GM23338 (cell line): ENCODE measurements around the gene NUDT15. TPM values are rescaled to one million over a fixed set of nuclear protein-coding genes. Genes with fewer than 3 reads are reported as not detected.

Experiments
- ATAC-seq: fragments of 200-7000 bp; cut with Tn5 transposase; 3 replicates; pipeline ENCODE4 v1.9.1; 2020
- DNase-seq: peaks from one replicate; pipeline ENCODE4 v3.0.0-alpha.2; 2015; ENCODE audit warnings: low spot score
- H2AFZ ChIP-seq: fragments of 200-600 bp; sonication (generic); 2 replicates; pipeline ENCODE4 v1.8.0; 2016; ENCODE audit warnings: antibody characterized with exemption, mild to moderate bottlenecking, moderate library complexity
- H3F3A ChIP-seq: fragments of 200-600 bp; sonication (generic); replicated peaks from 2 replicates; pipeline ENCODE4 v1.8.0; 2017; ENCODE audit warnings: antibody characterized with exemption, mixed run types, low read depth
- H3K27ac ChIP-seq: fragments of 200-600 bp; sonication (generic); 2 replicates; pipeline ENCODE4 v1.6.1; 2016; ENCODE audit warnings: low read depth
- H3K27me3 ChIP-seq: fragments of 200-600 bp; sonication (generic); 2 replicates; pipeline ENCODE4 v1.8.0; 2016; ENCODE audit warnings: mild to moderate bottlenecking, mixed run types, moderate library complexity; ENCODE audit not compliant: insufficient read depth
- H3K36me3 ChIP-seq: fragments of 200-600 bp; sonication (generic); 2 replicates; pipeline ENCODE4 v1.8.0; 2016; ENCODE audit warnings: mild to moderate bottlenecking; ENCODE audit not compliant: insufficient read depth
- H3K4me1 ChIP-seq: fragments of 200-600 bp; sonication (generic); 2 replicates; pipeline ENCODE4 v1.8.0; 2016; ENCODE audit warnings: mild to moderate bottlenecking, moderate library complexity; ENCODE audit not compliant: insufficient read depth
- H3K4me2 ChIP-seq: fragments of 200-600 bp; sonication (generic); 2 replicates; pipeline ENCODE4 v1.7.1; 2017; ENCODE audit warnings: mixed run types
- H3K4me3 ChIP-seq: fragments of 200-600 bp; sonication (generic); 2 replicates; pipeline ENCODE4 v1.6.1; 2016; ENCODE audit warnings: mixed run types
- H3K79me2 ChIP-seq: fragments of 200-600 bp; sonication (generic); replicated peaks from 2 replicates; pipeline ENCODE4 v1.8.0; 2017; ENCODE audit warnings: mild to moderate bottlenecking; ENCODE audit not compliant: insufficient read depth
- H3K9me2 ChIP-seq: fragments of 200-600 bp; sonication (generic); 2 replicates; pipeline ENCODE4 v1.8.0; 2017; ENCODE audit not compliant: insufficient read depth
- H4K20me1 ChIP-seq: fragments of 200-600 bp; sonication (generic); replicated peaks from 2 replicates; pipeline ENCODE4 v1.8.0; 2017; ENCODE audit warnings: mild to moderate bottlenecking; ENCODE audit not compliant: insufficient read depth
- H3K27ac Mint-ChIP-seq: 2 replicates; pipeline ENCODE4 v1.8.0; 2020; ENCODE audit warnings: inconsistent platforms, mild to moderate bottlenecking, moderate library complexity, mixed read lengths
- H3K27me3 Mint-ChIP-seq: 3 replicates; pipeline ENCODE4 v1.8.0; 2022; ENCODE audit warnings: low read depth, mild to moderate bottlenecking, moderate library complexity, mixed read lengths, inconsistent platforms; ENCODE audit not compliant: insufficient read depth, poor library complexity
- H3K36me3 Mint-ChIP-seq: 3 replicates; pipeline ENCODE4 v1.8.0; 2021; ENCODE audit warnings: low read depth, mild to moderate bottlenecking, inconsistent platforms, moderate library complexity, mixed read lengths
- H3K4me1 Mint-ChIP-seq: 3 replicates; pipeline ENCODE4 v1.8.0; 2020; ENCODE audit warnings: mild to moderate bottlenecking, inconsistent platforms, mixed read lengths
- H3K4me3 Mint-ChIP-seq: 3 replicates; pipeline ENCODE4 v1.8.0; 2021; ENCODE audit warnings: moderate library complexity, mild to moderate bottlenecking, inconsistent platforms, mixed read lengths
- H3K9me3 Mint-ChIP-seq: 3 replicates; pipeline ENCODE4 v1.8.0; 2020; ENCODE audit warnings: moderate library complexity, mild to moderate bottlenecking, inconsistent platforms, mixed read lengths
- EZH2 ChIP-seq: fragments of 200-600 bp; sonication (generic); IDR thresholded peaks from one replicate; pipeline ENCODE4 v1.8.0; 2017; ENCODE audit warnings: antibody characterized with exemption, mild to moderate bottlenecking, low read depth; ENCODE audit not compliant: unreplicated experiment
- EZH2phosphoT487 ChIP-seq: fragments of 200-600 bp; sonication (generic); IDR thresholded peaks from one replicate; pipeline ENCODE4 v1.8.1; 2018; ENCODE audit warnings: antibody characterized with exemption; ENCODE audit not compliant: unreplicated experiment
- POLR2AphosphoS5 ChIP-seq: IDR thresholded peaks from 2 replicates; pipeline ENCODE4 v1.6.1; 2016; ENCODE audit warnings: antibody characterized with exemption, low read depth
- polyA plus RNA-seq: library from polyadenylated mRNA; unstranded; fragments of >200 nt; fragmentation: Nextera tagmentation; extraction: Ambion mirVana; gene quantifications from 2 replicates; pipeline ENCODE4 v1.2.1, GENCODE V29; 2016
- total RNA-seq: library from RNA; depleted of rRNA; stranded (reverse); fragments of >200 nt; shearing (Covaris generic); gene quantifications from 2 replicates; pipeline ENCODE4 v1.2.3, GENCODE V29; 2014
- TF ChIP-seq, protein P1 (sequence below): fragments of 250-450 bp; sonication (Bioruptor Pico); IDR thresholded peaks from 2 replicates; pipeline ENCODE4 v1.5.0; 2020; ENCODE audit warnings: mild to moderate bottlenecking, moderate library complexity
- TF ChIP-seq, protein P2 (sequence below), 2 experiments: fragments of 200-600 bp in 1 of 2; sonication (generic) in 1 of 2; conservative IDR thresholded peaks; 2 replicates each; pipeline versions ENCODE4 v1.5.1 to v1.6.1; 2016 to 2017; ENCODE audit warnings: antibody characterized with exemption in 2 of 2, low read depth in 2 of 2, mild to moderate bottlenecking in 2 of 2, moderate library complexity in 1 of 2
- TF ChIP-seq, protein P3 (sequence below): IDR thresholded peaks from one replicate; pipeline ENCODE4 v1.6.1; 2018; ENCODE audit warnings: antibody characterized with exemption; ENCODE audit not compliant: unreplicated experiment
- TF ChIP-seq, protein P4 (sequence below): IDR thresholded peaks from 2 replicates; pipeline ENCODE4 v1.6.1; 2016; ENCODE audit warnings: antibody characterized with exemption

Gene NUDT15
- total and polyA plus RNA-seq, 2 experiments from 2014 or later, result 59.3 TPM

DNA sequence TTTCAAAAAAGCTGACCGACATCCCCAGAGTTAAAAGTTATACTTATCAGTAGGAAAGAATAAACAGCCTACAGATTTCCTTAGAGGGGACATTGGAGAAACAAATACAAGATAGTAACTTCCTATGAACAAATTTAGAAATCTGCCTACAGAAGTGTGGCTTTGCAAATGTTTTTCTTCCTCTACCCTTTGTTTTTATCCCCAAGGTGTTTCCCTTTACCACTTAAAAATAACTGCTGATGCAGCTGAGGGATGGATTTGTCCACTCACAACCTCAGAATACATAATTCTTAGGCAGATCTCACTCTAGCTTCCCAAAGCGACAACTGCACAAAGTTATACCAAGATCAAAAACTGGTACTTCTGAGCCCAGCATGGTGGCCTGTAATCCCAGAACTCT lies 36.5 kb downstream of the NUDT15 start:
- Histone ChIP-seq H4K20me1 (no peaks in the 10 kb centered on the region), H3K27ac (no peak overlapping the region), H3K36me3 (peaks cover 66% of the 10 kb centered on the region), H3K4me1 (no peaks in the 10 kb centered on the region), H3K79me2 (no peaks in the 10 kb centered on the region), H3K9me2 (0 out of 2 replicates have a peak, but pooled peaks cover 3% of the 10 kb centered on the region), H3K4me2 (no peak overlapping the region), H2AFZ (no peak overlapping the region), H3K27me3 (no peaks in the 10 kb centered on the region), H3K4me3 (no peak overlapping the region), H3F3A (no peaks in the 10 kb centered on the region)
- DNase-seq (no peak), ATAC-seq (no peak)
- Mint-ChIP-seq H3K9me3 (peaks cover 59% of the 10 kb centered on the region), H3K27me3 (peaks cover 1% of the 10 kb centered on the region), H3K4me1 (no peaks in the 10 kb centered on the region), H3K36me3 (peaks cover 99% of the 10 kb centered on the region), H3K4me3 (no peak overlapping the region), H3K27ac (no peak overlapping the region)
- TF ChIP-seq, protein P1, sequence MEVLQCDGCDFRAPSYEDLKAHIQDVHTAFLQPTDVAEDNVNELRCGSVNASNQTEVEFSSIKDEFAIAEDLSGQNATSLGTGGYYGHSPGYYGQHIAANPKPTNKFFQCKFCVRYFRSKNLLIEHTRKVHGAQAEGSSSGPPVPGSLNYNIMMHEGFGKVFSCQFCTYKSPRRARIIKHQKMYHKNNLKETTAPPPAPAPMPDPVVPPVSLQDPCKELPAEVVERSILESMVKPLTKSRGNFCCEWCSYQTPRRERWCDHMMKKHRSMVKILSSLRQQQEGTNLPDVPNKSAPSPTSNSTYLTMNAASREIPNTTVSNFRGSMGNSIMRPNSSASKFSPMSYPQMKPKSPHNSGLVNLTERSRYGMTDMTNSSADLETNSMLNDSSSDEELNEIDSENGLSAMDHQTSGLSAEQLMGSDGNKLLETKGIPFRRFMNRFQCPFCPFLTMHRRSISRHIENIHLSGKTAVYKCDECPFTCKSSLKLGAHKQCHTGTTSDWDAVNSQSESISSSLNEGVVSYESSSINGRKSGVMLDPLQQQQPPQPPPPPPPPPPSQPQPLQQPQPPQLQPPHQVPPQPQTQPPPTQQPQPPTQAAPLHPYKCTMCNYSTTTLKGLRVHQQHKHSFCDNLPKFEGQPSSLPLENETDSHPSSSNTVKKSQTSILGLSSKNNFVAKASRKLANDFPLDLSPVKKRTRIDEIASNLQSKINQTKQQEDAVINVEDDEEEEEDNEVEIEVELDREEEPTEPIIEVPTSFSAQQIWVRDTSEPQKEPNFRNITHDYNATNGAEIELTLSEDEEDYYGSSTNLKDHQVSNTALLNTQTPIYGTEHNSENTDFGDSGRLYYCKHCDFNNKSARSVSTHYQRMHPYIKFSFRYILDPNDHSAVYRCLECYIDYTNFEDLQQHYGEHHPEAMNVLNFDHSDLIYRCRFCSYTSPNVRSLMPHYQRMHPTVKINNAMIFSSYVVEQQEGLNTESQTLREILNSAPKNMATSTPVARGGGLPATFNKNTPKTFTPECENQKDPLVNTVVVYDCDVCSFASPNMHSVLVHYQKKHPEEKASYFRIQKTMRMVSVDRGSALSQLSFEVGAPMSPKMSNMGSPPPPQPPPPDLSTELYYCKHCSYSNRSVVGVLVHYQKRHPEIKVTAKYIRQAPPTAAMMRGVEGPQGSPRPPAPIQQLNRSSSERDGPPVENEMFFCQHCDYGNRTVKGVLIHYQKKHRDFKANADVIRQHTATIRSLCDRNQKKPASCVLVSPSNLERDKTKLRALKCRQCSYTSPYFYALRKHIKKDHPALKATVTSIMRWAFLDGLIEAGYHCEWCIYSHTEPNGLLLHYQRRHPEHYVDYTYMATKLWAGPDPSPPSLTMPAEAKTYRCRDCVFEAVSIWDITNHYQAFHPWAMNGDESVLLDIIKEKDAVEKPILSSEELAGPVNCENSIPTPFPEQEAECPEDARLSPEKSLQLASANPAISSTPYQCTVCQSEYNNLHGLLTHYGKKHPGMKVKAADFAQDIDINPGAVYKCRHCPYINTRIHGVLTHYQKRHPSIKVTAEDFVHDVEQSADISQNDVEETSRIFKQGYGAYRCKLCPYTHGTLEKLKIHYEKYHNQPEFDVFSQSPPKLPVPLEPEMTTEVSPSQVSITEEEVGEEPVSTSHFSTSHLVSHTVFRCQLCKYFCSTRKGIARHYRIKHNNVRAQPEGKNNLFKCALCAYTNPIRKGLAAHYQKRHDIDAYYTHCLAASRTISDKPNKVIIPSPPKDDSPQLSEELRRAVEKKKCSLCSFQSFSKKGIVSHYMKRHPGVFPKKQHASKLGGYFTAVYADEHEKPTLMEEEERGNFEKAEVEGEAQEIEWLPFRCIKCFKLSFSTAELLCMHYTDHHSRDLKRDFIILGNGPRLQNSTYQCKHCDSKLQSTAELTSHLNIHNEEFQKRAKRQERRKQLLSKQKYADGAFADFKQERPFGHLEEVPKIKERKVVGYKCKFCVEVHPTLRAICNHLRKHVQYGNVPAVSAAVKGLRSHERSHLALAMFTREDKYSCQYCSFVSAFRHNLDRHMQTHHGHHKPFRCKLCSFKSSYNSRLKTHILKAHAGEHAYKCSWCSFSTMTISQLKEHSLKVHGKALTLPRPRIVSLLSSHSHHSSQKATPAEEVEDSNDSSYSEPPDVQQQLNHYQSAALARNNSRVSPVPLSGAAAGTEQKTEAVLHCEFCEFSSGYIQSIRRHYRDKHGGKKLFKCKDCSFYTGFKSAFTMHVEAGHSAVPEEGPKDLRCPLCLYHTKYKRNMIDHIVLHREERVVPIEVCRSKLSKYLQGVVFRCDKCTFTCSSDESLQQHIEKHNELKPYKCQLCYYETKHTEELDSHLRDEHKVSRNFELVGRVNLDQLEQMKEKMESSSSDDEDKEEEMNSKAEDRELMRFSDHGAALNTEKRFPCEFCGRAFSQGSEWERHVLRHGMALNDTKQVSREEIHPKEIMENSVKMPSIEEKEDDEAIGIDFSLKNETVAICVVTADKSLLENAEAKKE, result no peak
- no peak for TF ChIP-seq POLR2AphosphoS5
- TF ChIP-seq EZH2phosphoT487, result no peak
- TF ChIP-seq, protein P2, sequence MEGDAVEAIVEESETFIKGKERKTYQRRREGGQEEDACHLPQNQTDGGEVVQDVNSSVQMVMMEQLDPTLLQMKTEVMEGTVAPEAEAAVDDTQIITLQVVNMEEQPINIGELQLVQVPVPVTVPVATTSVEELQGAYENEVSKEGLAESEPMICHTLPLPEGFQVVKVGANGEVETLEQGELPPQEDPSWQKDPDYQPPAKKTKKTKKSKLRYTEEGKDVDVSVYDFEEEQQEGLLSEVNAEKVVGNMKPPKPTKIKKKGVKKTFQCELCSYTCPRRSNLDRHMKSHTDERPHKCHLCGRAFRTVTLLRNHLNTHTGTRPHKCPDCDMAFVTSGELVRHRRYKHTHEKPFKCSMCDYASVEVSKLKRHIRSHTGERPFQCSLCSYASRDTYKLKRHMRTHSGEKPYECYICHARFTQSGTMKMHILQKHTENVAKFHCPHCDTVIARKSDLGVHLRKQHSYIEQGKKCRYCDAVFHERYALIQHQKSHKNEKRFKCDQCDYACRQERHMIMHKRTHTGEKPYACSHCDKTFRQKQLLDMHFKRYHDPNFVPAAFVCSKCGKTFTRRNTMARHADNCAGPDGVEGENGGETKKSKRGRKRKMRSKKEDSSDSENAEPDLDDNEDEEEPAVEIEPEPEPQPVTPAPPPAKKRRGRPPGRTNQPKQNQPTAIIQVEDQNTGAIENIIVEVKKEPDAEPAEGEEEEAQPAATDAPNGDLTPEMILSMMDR (conservative IDR thresholded peaks at IDR 0.05; ENCODE audit: low read depth in 2 of 2), result no peak
- TF ChIP-seq EZH2, result no peak
- TF ChIP-seq, protein P3, sequence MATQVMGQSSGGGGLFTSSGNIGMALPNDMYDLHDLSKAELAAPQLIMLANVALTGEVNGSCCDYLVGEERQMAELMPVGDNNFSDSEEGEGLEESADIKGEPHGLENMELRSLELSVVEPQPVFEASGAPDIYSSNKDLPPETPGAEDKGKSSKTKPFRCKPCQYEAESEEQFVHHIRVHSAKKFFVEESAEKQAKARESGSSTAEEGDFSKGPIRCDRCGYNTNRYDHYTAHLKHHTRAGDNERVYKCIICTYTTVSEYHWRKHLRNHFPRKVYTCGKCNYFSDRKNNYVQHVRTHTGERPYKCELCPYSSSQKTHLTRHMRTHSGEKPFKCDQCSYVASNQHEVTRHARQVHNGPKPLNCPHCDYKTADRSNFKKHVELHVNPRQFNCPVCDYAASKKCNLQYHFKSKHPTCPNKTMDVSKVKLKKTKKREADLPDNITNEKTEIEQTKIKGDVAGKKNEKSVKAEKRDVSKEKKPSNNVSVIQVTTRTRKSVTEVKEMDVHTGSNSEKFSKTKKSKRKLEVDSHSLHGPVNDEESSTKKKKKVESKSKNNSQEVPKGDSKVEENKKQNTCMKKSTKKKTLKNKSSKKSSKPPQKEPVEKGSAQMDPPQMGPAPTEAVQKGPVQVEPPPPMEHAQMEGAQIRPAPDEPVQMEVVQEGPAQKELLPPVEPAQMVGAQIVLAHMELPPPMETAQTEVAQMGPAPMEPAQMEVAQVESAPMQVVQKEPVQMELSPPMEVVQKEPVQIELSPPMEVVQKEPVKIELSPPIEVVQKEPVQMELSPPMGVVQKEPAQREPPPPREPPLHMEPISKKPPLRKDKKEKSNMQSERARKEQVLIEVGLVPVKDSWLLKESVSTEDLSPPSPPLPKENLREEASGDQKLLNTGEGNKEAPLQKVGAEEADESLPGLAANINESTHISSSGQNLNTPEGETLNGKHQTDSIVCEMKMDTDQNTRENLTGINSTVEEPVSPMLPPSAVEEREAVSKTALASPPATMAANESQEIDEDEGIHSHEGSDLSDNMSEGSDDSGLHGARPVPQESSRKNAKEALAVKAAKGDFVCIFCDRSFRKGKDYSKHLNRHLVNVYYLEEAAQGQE, result no peak
- TF ChIP-seq, protein P4, sequence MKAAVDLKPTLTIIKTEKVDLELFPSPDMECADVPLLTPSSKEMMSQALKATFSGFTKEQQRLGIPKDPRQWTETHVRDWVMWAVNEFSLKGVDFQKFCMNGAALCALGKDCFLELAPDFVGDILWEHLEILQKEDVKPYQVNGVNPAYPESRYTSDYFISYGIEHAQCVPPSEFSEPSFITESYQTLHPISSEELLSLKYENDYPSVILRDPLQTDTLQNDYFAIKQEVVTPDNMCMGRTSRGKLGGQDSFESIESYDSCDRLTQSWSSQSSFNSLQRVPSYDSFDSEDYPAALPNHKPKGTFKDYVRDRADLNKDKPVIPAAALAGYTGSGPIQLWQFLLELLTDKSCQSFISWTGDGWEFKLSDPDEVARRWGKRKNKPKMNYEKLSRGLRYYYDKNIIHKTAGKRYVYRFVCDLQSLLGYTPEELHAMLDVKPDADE, result no peak
